ENCODE results near the gene ARG1. TPM values are rescaled to one million over a fixed set of nuclear protein-coding genes. Genes with fewer than 3 reads are reported as not detected.
"Not testable (repeated sequence)": the region's sequence is repeated elsewhere in the genome, so short reads cannot be mapped to it uniquely, and the experiment has no call there.

The ARG1 gene
- total RNA-seq, 2 experiments from 2014 or later: not detected

- ChIA-PET CTCF (ENCODE audit: unreplicated experiment) (interaction anchor here (2.9 kb wide), 1 partner anchor 333 kb away, joined by 16 read pairs; no protein-coding TSS in a partner anchor), POLR2A (interaction anchor here (0.7 to 1.1 kb wide), 3 partner anchors 144 to 333 kb away, joined by 3 read pairs; no protein-coding TSS in a partner anchor)
- Histone ChIP-seq H3K36me3 (ENCODE audit: insufficient read depth, low read length) (no peaks in the 10 kb centered on the region), H3K4me3 (ENCODE audit: low read depth, low read length, poor library complexity, severe bottlenecking) (no peak overlapping the region), H4K20me1 (ENCODE audit: insufficient read depth, low read length) (no peaks in the 10 kb centered on the region), H3K4me1 (ENCODE audit: insufficient read depth, low read length, poor library complexity, severe bottlenecking) (peaks cover 12% of the 10 kb centered on the region), H3K4me2 (ENCODE audit: low read length) (no peak overlapping the region), H3K79me2 (ENCODE audit: insufficient read depth, low read depth, low read length) (no peaks in the 10 kb centered on the region), H3K27ac (ENCODE audit: low read depth, low read length, poor library complexity, severe bottlenecking) (no peak overlapping the region), H3K9me3 (ENCODE audit: low read length) (no peaks in the 10 kb centered on the region), H3K9me2 (ENCODE audit: insufficient read depth, low read length) (no peaks in the 10 kb centered on the region), H2AFZ (ENCODE audit: low read length) (peak overlapping the region; percentile 59; the same call in 1 of the 2 replicates)
- intact Hi-C loops (cut with micrococcal nuclease; ENCODE audit: unreplicated experiment): loop anchor here (2.0 to 10.0 kb wide), 3 partner anchors 165 to 1208 kb away; no protein-coding TSS in a partner anchor
- BruUV-seq (replicated peaks): no TSS peak
- TF ChIP-seq EZH2phosphoT487 (IDR thresholded peaks at IDR 0.05; ENCODE audit: borderline replicate concordance, low read depth, low read length): no peak
- TF ChIP-seq, protein P1, sequence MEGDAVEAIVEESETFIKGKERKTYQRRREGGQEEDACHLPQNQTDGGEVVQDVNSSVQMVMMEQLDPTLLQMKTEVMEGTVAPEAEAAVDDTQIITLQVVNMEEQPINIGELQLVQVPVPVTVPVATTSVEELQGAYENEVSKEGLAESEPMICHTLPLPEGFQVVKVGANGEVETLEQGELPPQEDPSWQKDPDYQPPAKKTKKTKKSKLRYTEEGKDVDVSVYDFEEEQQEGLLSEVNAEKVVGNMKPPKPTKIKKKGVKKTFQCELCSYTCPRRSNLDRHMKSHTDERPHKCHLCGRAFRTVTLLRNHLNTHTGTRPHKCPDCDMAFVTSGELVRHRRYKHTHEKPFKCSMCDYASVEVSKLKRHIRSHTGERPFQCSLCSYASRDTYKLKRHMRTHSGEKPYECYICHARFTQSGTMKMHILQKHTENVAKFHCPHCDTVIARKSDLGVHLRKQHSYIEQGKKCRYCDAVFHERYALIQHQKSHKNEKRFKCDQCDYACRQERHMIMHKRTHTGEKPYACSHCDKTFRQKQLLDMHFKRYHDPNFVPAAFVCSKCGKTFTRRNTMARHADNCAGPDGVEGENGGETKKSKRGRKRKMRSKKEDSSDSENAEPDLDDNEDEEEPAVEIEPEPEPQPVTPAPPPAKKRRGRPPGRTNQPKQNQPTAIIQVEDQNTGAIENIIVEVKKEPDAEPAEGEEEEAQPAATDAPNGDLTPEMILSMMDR (conservative IDR thresholded peaks at IDR 0.05; ENCODE audit: low read length): no peak
- DNase-seq (ENCODE audit: low spot score): no peak
Measured at GRCh38 chr6:131532580-131533039, 40.4 kb upstream of the ARG1 start.

- H3K9me2 ChIP-seq (ENCODE audit: insufficient read depth, low read length); CTCF ChIA-PET (ENCODE audit: unreplicated experiment); H3K4me2 ChIP-seq (ENCODE audit: low read length); H2AFZ ChIP-seq (ENCODE audit: low read length); H3K27ac ChIP-seq (ENCODE audit: low read depth, low read length, poor library complexity, severe bottlenecking); H3K79me2 ChIP-seq (ENCODE audit: insufficient read depth, low read depth, low read length); DNase-seq (ENCODE audit: low spot score); POLR2A ChIA-PET; H3K9me3 ChIP-seq (ENCODE audit: low read length); H3K4me1 ChIP-seq (ENCODE audit: insufficient read depth, low read length, poor library complexity, severe bottlenecking); H4K20me1 ChIP-seq (ENCODE audit: insufficient read depth, low read length); H3K4me3 ChIP-seq (ENCODE audit: low read depth, low read length, poor library complexity, severe bottlenecking); BruUV-seq (replicated peaks); H3K36me3 ChIP-seq (ENCODE audit: insufficient read depth, low read length): not testable (repeated sequence)
- intact Hi-C loops (cut with micrococcal nuclease; ENCODE audit: unreplicated experiment): loop anchor here (10.0 kb wide), 1 partner anchor 1214 kb away; no protein-coding TSS in a partner anchor
Measured at GRCh38 chr6:131538615-131539014, 34.4 kb upstream of the ARG1 start.

DNA sequence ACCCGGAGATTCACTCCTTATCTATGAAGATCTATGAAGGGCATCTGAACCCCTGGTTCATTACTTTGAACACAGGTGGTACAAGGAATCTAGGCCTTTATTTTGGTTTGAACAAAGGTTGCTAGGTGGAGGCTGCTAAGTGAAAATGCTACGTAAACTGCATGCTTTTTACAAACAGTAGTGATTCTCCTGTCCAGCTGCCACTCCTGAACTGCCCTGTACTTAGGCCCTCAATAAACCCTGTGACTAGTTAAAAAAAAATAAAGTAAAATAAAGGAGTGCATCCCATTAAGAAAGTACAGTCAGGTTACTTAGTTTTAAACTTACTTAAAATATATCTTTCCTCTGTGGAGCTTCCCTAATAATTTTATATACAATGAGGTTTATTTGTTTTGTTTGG, 27.7 kb upstream of the ARG1 start:
- intact Hi-C loops (cut with micrococcal nuclease; ENCODE audit: unreplicated experiment): no loop called here
- Histone ChIP-seq H3K4me3 (ENCODE audit: low read depth, low read length, poor library complexity, severe bottlenecking) (no peak overlapping the region), H4K20me1 (ENCODE audit: insufficient read depth, low read length) (no peaks in the 10 kb centered on the region), H3K27ac (ENCODE audit: low read depth, low read length, poor library complexity, severe bottlenecking) (no peak overlapping the region), H3K79me2 (ENCODE audit: insufficient read depth, low read depth, low read length) (no peaks in the 10 kb centered on the region), H3K4me2 (ENCODE audit: low read length) (no peak overlapping the region), H3K9me2 (ENCODE audit: insufficient read depth, low read length) (no peaks in the 10 kb centered on the region), H3K36me3 (ENCODE audit: insufficient read depth, low read length) (no peaks in the 10 kb centered on the region), H3K9me3 (ENCODE audit: low read length) (no peaks in the 10 kb centered on the region), H2AFZ (ENCODE audit: low read length) (no peak overlapping the region), H3K4me1 (ENCODE audit: insufficient read depth, low read length, poor library complexity, severe bottlenecking) (no peaks in the 10 kb centered on the region)
- no peak for TF ChIP-seq EZH2phosphoT487 (IDR thresholded peaks at IDR 0.05; ENCODE audit: borderline replicate concordance, low read depth, low read length)
- TF ChIP-seq, protein P1 (conservative IDR thresholded peaks at IDR 0.05; ENCODE audit: low read length): no peak
- DNase-seq (ENCODE audit: low spot score): no peak
- BruUV-seq (replicated peaks): no TSS peak
- ChIA-PET CTCF (ENCODE audit: unreplicated experiment) (no interaction called here), POLR2A (interaction anchor here (0.6 kb wide), 1 partner anchor 24 kb away, joined by 3 read pairs; no protein-coding TSS in a partner anchor)
